IMR-90 (cell line): ENCODE results near the gene AADACL3. TPM values are rescaled to one million over a fixed set of nuclear protein-coding genes. Genes with fewer than 3 reads are reported as not detected.

Experiments
- ATAC-seq: fragments of 200-7000 bp; cut with Tn5 transposase; 2 replicates; pipeline ENCODE4 v1.9.1; 2020; ENCODE audit warnings: low read depth, mild to moderate bottlenecking, moderate library complexity
- BruUV-seq: library from RNA; stranded (reverse); fragments of 400-500 nt; replicated peaks from 2 replicates; lab custom pipeline; 2021; lab: Mats Ljungman, UMichigan
- CTCF ChIA-PET: fragments of 300-600 bp; formaldehyde crosslinking; extraction: SDS; loops from one replicate; lab custom pipeline; 2021; ENCODE audit warnings: antibody characterized with exemption; lab: Yijun Ruan, JAX
- POLR2A ChIA-PET: fragments of 300-600 bp; sonication (Branson Sonifier 250); formaldehyde crosslinking; loops from one replicate; lab custom pipeline; 2022; ENCODE audit warnings: antibody characterized with exemption; ENCODE audit not compliant: unreplicated experiment; lab: Charles Lee
- DNase-seq: peaks from one replicate; pipeline ENCODE4 v3.0.0; 2013
- H2AFZ ChIP-seq: replicated peaks from 2 replicates; pipeline ENCODE3; 2013; ENCODE audit warnings: low read length, mild to moderate bottlenecking; ENCODE audit not compliant: poor library complexity
- H2AK5ac ChIP-seq: 2 replicates; pipeline ENCODE4 v1.6.1; 2013; ENCODE audit warnings: low read depth, low read length, inconsistent platforms
- H2AK9ac ChIP-seq: replicated peaks from 2 replicates; pipeline ENCODE3; 2013; ENCODE audit warnings: mild to moderate bottlenecking, low read depth, low read length, moderate library complexity; ENCODE audit not compliant: poor library complexity
- H2BK120ac ChIP-seq: 2 replicates; pipeline ENCODE4 v1.6.1; 2013; ENCODE audit warnings: low read depth, low read length, inconsistent platforms
- H2BK15ac ChIP-seq: 3 replicates; pipeline ENCODE4 v1.6.1; 2013; ENCODE audit warnings: low read depth, low read length, inconsistent platforms
- H2BK20ac ChIP-seq: 2 replicates; pipeline ENCODE4 v1.6.1; 2013; ENCODE audit warnings: low read depth, mild to moderate bottlenecking, inconsistent platforms, low read length, moderate library complexity
- H2BK5ac ChIP-seq: 2 replicates; pipeline ENCODE4 v1.6.1; 2013; ENCODE audit warnings: mild to moderate bottlenecking, low read depth, low read length, inconsistent platforms; ENCODE audit not compliant: poor library complexity, severe bottlenecking
- H3K14ac ChIP-seq: replicated peaks from 2 replicates; pipeline ENCODE4 v1.6.1; 2013; ENCODE audit warnings: low read depth, low read length, inconsistent platforms
- H3K18ac ChIP-seq: 2 replicates; pipeline ENCODE4 v1.6.1; 2013; ENCODE audit warnings: low read depth, low read length, control low read depth
- H3K23ac ChIP-seq: 2 replicates; pipeline ENCODE4 v1.6.1; 2013; ENCODE audit warnings: low read depth, low read length, inconsistent platforms
- H3K27ac ChIP-seq: 2 replicates; pipeline ENCODE4 v1.5.1; 2013; ENCODE audit warnings: mild to moderate bottlenecking, control low read depth, low read length; ENCODE audit not compliant: insufficient read depth
- H3K27me3 ChIP-seq: 2 replicates; pipeline ENCODE4 v1.6.1; 2013; ENCODE audit warnings: low read length; ENCODE audit not compliant: control insufficient read depth, insufficient read depth
- H3K36me3 ChIP-seq: 2 replicates; pipeline ENCODE4 v1.6.1; 2013; ENCODE audit warnings: low read length, mixed read lengths; ENCODE audit not compliant: control insufficient read depth, insufficient read depth
- H3K4ac ChIP-seq: 2 replicates; pipeline ENCODE4 v1.6.1; 2013; ENCODE audit warnings: low read depth, low read length, inconsistent platforms
- H3K4me1 ChIP-seq: 2 replicates; pipeline ENCODE4 v1.6.1; 2013; ENCODE audit warnings: low read length, mixed read lengths; ENCODE audit not compliant: control insufficient read depth, insufficient read depth
- H3K4me2 ChIP-seq: 2 replicates; pipeline ENCODE4 v1.6.1; 2013; ENCODE audit warnings: low read depth, mild to moderate bottlenecking, control low read depth, low read length, moderate library complexity
- H3K4me3 ChIP-seq: 2 replicates; pipeline ENCODE4 v1.5.1; 2013; ENCODE audit warnings: low read depth, mild to moderate bottlenecking, control low read depth, low read length, moderate library complexity; ENCODE audit not compliant: insufficient read depth
- H3K56ac ChIP-seq: 2 replicates; pipeline ENCODE4 v1.6.1; 2013; ENCODE audit warnings: low read length, inconsistent platforms; ENCODE audit not compliant: insufficient read depth; ENCODE audit errors: extremely low read depth
- H3K79me1 ChIP-seq, 2 experiments: 2 replicates each; pipeline ENCODE4 v1.6.1; 2013; ENCODE audit warnings: low read length in 2 of 2, inconsistent platforms in 1 of 2, low read depth in 1 of 2
- H3K9ac ChIP-seq: 2 replicates; pipeline ENCODE4 v1.6.1; 2013; ENCODE audit warnings: low read depth, low read length, control low read depth
- H3K9me1 ChIP-seq: 2 replicates; pipeline ENCODE4 v1.6.1; 2013; ENCODE audit warnings: low read length, inconsistent platforms; ENCODE audit not compliant: insufficient read depth
- H3K9me3 ChIP-seq: 2 replicates; pipeline ENCODE4 v1.6.1; 2013; ENCODE audit warnings: low read length; ENCODE audit not compliant: control insufficient read depth, insufficient read depth
- H4K20me1 ChIP-seq: 2 replicates; pipeline ENCODE4 v1.6.1; 2013; ENCODE audit warnings: low read length, inconsistent platforms; ENCODE audit not compliant: insufficient read depth
- H4K5ac ChIP-seq: 2 replicates; pipeline ENCODE4 v1.6.1; 2013; ENCODE audit warnings: mild to moderate bottlenecking, low read depth, low read length, control low read depth
- H4K8ac ChIP-seq, 2 experiments: 2 replicates each; pipeline ENCODE4 v1.6.1; 2013; ENCODE audit warnings: low read depth in 2 of 2, low read length in 2 of 2, control low read depth in 1 of 2, inconsistent platforms in 1 of 2
- H4K91ac ChIP-seq: 2 replicates; pipeline ENCODE4 v1.6.1; 2013; ENCODE audit warnings: low read depth, low read length, inconsistent platforms; ENCODE audit not compliant: insufficient read depth
- BHLHE40 ChIP-seq: fragments of 150-350 bp; IDR thresholded peaks from 2 replicates; pipeline ENCODE4 v1.6.1; 2016; ENCODE audit warnings: mild to moderate bottlenecking, low read depth, low read length
- CEBPB ChIP-seq: IDR thresholded peaks from 2 replicates; pipeline ENCODE4 v1.6.1; 2012; ENCODE audit warnings: low read depth, low read length, improper control_type of control experiment
- CHD1 ChIP-seq: IDR thresholded peaks from 2 replicates; pipeline ENCODE4 v1.6.1; 2012; ENCODE audit warnings: low read depth, low read length, improper control_type of control experiment
- FOS ChIP-seq: fragments of 150-350 bp; IDR thresholded peaks from 2 replicates; pipeline ENCODE4 v1.6.1; 2016; ENCODE audit warnings: low read depth, low read length
- MAFK ChIP-seq: IDR thresholded peaks from 2 replicates; pipeline ENCODE4 v1.6.1; 2012; ENCODE audit warnings: low read depth, low read length, improper control_type of control experiment
- MAZ ChIP-seq: IDR thresholded peaks from 2 replicates; pipeline ENCODE4 v1.6.1; 2012; ENCODE audit warnings: low read depth, mild to moderate bottlenecking, low read length, improper control_type of control experiment, moderate library complexity, borderline replicate concordance
- NFE2L2 ChIP-seq: fragments of 150-350 bp; IDR thresholded peaks from 2 replicates; pipeline ENCODE4 v1.6.1; 2016; ENCODE audit warnings: low read depth, mild to moderate bottlenecking, low read length
- POLR2A ChIP-seq: IDR thresholded peaks from 2 replicates; pipeline ENCODE4 v1.6.1; 2012; ENCODE audit warnings: mild to moderate bottlenecking, low read depth, low read length
- RAD21 ChIP-seq: IDR thresholded peaks from 2 replicates; pipeline ENCODE4 v1.6.1; 2012; ENCODE audit warnings: low read length, improper control_type of control experiment
- RCOR1 ChIP-seq: IDR thresholded peaks from 2 replicates; pipeline ENCODE4 v1.6.1; 2012; ENCODE audit warnings: mild to moderate bottlenecking, low read length, improper control_type of control experiment; ENCODE audit not compliant: insufficient replicate concordance
- RFX5 ChIP-seq: IDR thresholded peaks from 2 replicates; pipeline ENCODE4 v1.8.0; 2012; ENCODE audit warnings: low read depth, mild to moderate bottlenecking, low read length, moderate library complexity
- SMC3 ChIP-seq: fragments of 150-350 bp; IDR thresholded peaks from 2 replicates; pipeline ENCODE4 v1.6.1; 2016; ENCODE audit warnings: low read depth, mild to moderate bottlenecking, antibody characterized with exemption, low read length, moderate library complexity
- USF2 ChIP-seq: fragments of 150-350 bp; IDR thresholded peaks from 2 replicates; pipeline ENCODE4 v1.6.1; 2017; ENCODE audit warnings: mild to moderate bottlenecking, antibody characterized with exemption, low read length, low read depth
- WGBS, 2 experiments: methylation state at CpG; one replicate each; pipeline versions ENCODE4 v1.1.5 to v1.1.7; 2013; ENCODE audit warnings: missing lambda C conversion rate in 2 of 2; ENCODE audit not compliant: insufficient read length in 1 of 2; ENCODE audit errors: extremely low coverage in 2 of 2; 5-methylcytosine and 5-hydroxymethylcytosine counted together
- dilution Hi-C: fragments of 300-500 bp; cut with HindIII; formaldehyde crosslinking; loops from one replicate; pipeline ENCODE4 v1.14.3; 2018; ENCODE audit warnings: low sequenced_read_pairs; ENCODE audit not compliant: unreplicated experiment
- in situ Hi-C: fragments of 300-500 bp; cut with MboI; formaldehyde crosslinking; loops from 3 replicates; pipeline ENCODE4 v1.14.3; 2019; ENCODE audit warnings: low sequenced_read_pairs, inconsistent platforms, mixed read lengths
- intact Hi-C: fragments of 100-400 bp; cut with micrococcal nuclease; formaldehyde crosslinking; loops from 2 replicates; pipeline ENCODE4 v1.10.0; 2022
- polyA plus RNA-seq, 3 experiments: library from polyadenylated mRNA; depleted of rRNA; stranded (reverse); fragments of >200 nt; gene quantifications; 2 replicates each; pipeline ENCODE4 v1.2.3, GENCODE V29; 2012; ENCODE audit warnings: low replicate concordance in 1 of 3
- total RNA-seq: library from RNA; depleted of rRNA; stranded (reverse); fragments of >200 nt; gene quantifications from 2 replicates; pipeline ENCODE4 v1.2.3, GENCODE V29; 2012

AADACL3 gene
- total and polyA plus RNA-seq, 2 of the 4 experiments (the other 2 are of a cell fraction), result not detected

GRCh38 chr1:12739613-12740012, 23.7 kb downstream of the AADACL3 start:
- H3K4me1 ChIP-seq, result no peaks in the 10 kb centered on the region
- no peak overlapping the region for H3K18ac ChIP-seq
- no peak for TF ChIP-seq CHD1
- no peak for TF ChIP-seq BHLHE40
- TF ChIP-seq SMC3, result no peak
- TF ChIP-seq RFX5, result no peak
- TF ChIP-seq USF2, result no peak
- TF ChIP-seq CEBPB, result no peak
- no peak for TF ChIP-seq RCOR1
- no peak for TF ChIP-seq RAD21
- no peak for TF ChIP-seq MAFK
- no peak for TF ChIP-seq MAZ
- no peak for TF ChIP-seq NFE2L2
- TF ChIP-seq POLR2A, result no peak
- no peak for TF ChIP-seq FOS
- no peak overlapping the region for H3K27ac ChIP-seq
- no peak overlapping the region for H2BK20ac ChIP-seq
- H2AFZ ChIP-seq, result no peak overlapping the region
- dilution Hi-C loops (no loop called here), intact Hi-C loops (no loop called here), in situ Hi-C loops (no loop called here)
- no peak overlapping the region for H3K9ac ChIP-seq
- H3K9me1 ChIP-seq, result no peaks in the 10 kb centered on the region
- H3K4me2 ChIP-seq, result no peak overlapping the region
- no peaks in the 10 kb centered on the region for H4K20me1 ChIP-seq
- POLR2A ChIA-PET, result no interaction called here
- H2BK15ac ChIP-seq, result no peak overlapping the region
- H3K23ac ChIP-seq, result no peak overlapping the region
- no peaks in the 10 kb centered on the region for H3K9me3 ChIP-seq
- H4K91ac ChIP-seq, result no peak overlapping the region
- no peak overlapping the region for H2BK120ac ChIP-seq
- CTCF ChIA-PET, result no interaction called here
- no peak overlapping the region for H2AK5ac ChIP-seq
- no peak overlapping the region for H3K56ac ChIP-seq
- H3K79me1 ChIP-seq, result no peaks in the 10 kb centered on the region
- no peaks in the 10 kb centered on the region for H3K36me3 ChIP-seq
- ATAC-seq (no peak), DNase-seq (no peak)
- H2AK9ac ChIP-seq, result no peak overlapping the region
- H3K14ac ChIP-seq, result no peak overlapping the region
- no peak overlapping the region for H4K8ac ChIP-seq
- no peaks in the 10 kb centered on the region for H3K27me3 ChIP-seq
- BruUV-seq, result no TSS peak
- no peak overlapping the region for H4K5ac ChIP-seq
- WGBS, 2 experiments, result 33% methylated on average over 1 of the region's 5 CpGs; no CpG with 5 or more reads in 1 of the 2 experiments
- no peak overlapping the region for H3K4ac ChIP-seq
- H2BK5ac ChIP-seq, result no peak overlapping the region
- H3K4me3 ChIP-seq, result no peak overlapping the region
